Measurements from ENCODE around the gene CHML.

CHML gene

GRCh38 chr1:241637046-241637590, 3.1 kb downstream of the CHML start:
- Histone ChIP-seq H3K9me3 (ENCODE audit: control insufficient read depth, low read length) (peaks cover 4% of the 10 kb centered on the region), H3K27ac (ENCODE audit: low read depth, low read length, severe bottlenecking) (no peak overlapping the region), H3K4me3 (ENCODE audit: extremely low read depth, insufficient read depth, low read length, poor library complexity, severe bottlenecking) (peak overlapping the region; percentile 81), H3K36me3 (ENCODE audit: control insufficient read depth, insufficient read depth, low read length) (peaks cover 31% of the 10 kb centered on the region), H3K4me1 (ENCODE audit: control insufficient read depth, insufficient read depth, low read length, poor library complexity, severe bottlenecking) (peaks cover 13% of the 10 kb centered on the region)

GRCh38 chr1:241636291-241636690, 3.9 kb downstream of the CHML start:
- no CpG with 5 or more reads among the region's 1 CpG for WGBS, 2 experiments (ENCODE audit: insufficient coverage in 2 of 2)
- no peaks in the 10 kb centered on the region for H3K9me3 ChIP-seq (ENCODE audit: control insufficient read depth, low read length)
- H3K4me3 ChIP-seq (ENCODE audit: extremely low read depth, insufficient read depth, low read length, poor library complexity, severe bottlenecking): no peak overlapping the region
- peaks cover 13% of the 10 kb centered on the region for H3K4me1 ChIP-seq (ENCODE audit: control insufficient read depth, insufficient read depth, low read length, poor library complexity, severe bottlenecking)
- peaks cover 37% of the 10 kb centered on the region for H3K36me3 ChIP-seq (ENCODE audit: control insufficient read depth, insufficient read depth, low read length)
- no peak overlapping the region for H3K27ac ChIP-seq (ENCODE audit: low read depth, low read length, severe bottlenecking)

- 100% methylated on average over 1 of the region's 4 CpGs; no CpG with 5 or more reads in 1 of the 2 experiments for WGBS, 2 experiments (ENCODE audit: insufficient coverage in 2 of 2)
- Histone ChIP-seq H3K27ac (ENCODE audit: low read depth, low read length, severe bottlenecking) (no peak overlapping the region), H3K36me3 (ENCODE audit: control insufficient read depth, insufficient read depth, low read length) (peaks cover 37% of the 10 kb centered on the region), H3K4me3 (ENCODE audit: extremely low read depth, insufficient read depth, low read length, poor library complexity, severe bottlenecking) (no peak overlapping the region), H3K4me1 (ENCODE audit: control insufficient read depth, insufficient read depth, low read length, poor library complexity, severe bottlenecking) (peaks cover 13% of the 10 kb centered on the region), H3K9me3 (ENCODE audit: control insufficient read depth, low read length) (no peaks in the 10 kb centered on the region)
Observed at GRCh38 chr1:241635556-241636152, 4.5 kb downstream of the CHML start.

- no peaks in the 10 kb centered on the region for H3K9me3 ChIP-seq (ENCODE audit: control insufficient read depth, low read length)
- WGBS, 2 experiments (ENCODE audit: insufficient coverage in 2 of 2): no CpG with 5 or more reads among the region's 3 CpGs
- H3K27ac ChIP-seq (ENCODE audit: low read depth, low read length, severe bottlenecking): no peak overlapping the region
- H3K4me1 ChIP-seq (ENCODE audit: control insufficient read depth, insufficient read depth, low read length, poor library complexity, severe bottlenecking): peaks cover 10% of the 10 kb centered on the region
- H3K36me3 ChIP-seq (ENCODE audit: control insufficient read depth, insufficient read depth, low read length): peaks cover 42% of the 10 kb centered on the region
- no peak overlapping the region for H3K4me3 ChIP-seq (ENCODE audit: extremely low read depth, insufficient read depth, low read length, poor library complexity, severe bottlenecking)
Observed at GRCh38 chr1:241632987-241633386, 7.2 kb downstream of the CHML start.

GRCh38 chr1:241631674-241632073, 8.5 kb downstream of the CHML start:
- no peaks in the 10 kb centered on the region for H3K9me3 ChIP-seq (ENCODE audit: control insufficient read depth, low read length)
- H3K27ac ChIP-seq (ENCODE audit: low read depth, low read length, severe bottlenecking): no peak overlapping the region
- peaks cover 43% of the 10 kb centered on the region for H3K36me3 ChIP-seq (ENCODE audit: control insufficient read depth, insufficient read depth, low read length)
- peaks cover 11% of the 10 kb centered on the region for H3K4me1 ChIP-seq (ENCODE audit: control insufficient read depth, insufficient read depth, low read length, poor library complexity, severe bottlenecking)
- WGBS, 2 experiments (ENCODE audit: insufficient coverage in 2 of 2): 80% methylated on average over 1 of the region's 5 CpGs
- no peak overlapping the region for H3K4me3 ChIP-seq (ENCODE audit: extremely low read depth, insufficient read depth, low read length, poor library complexity, severe bottlenecking)

GRCh38 chr1:241630899-241631298, 9.3 kb downstream of the CHML start:
- Histone ChIP-seq H3K36me3 (ENCODE audit: control insufficient read depth, insufficient read depth, low read length) (peaks cover 44% of the 10 kb centered on the region), H3K27ac (ENCODE audit: low read depth, low read length, severe bottlenecking) (no peak overlapping the region), H3K9me3 (ENCODE audit: control insufficient read depth, low read length) (no peaks in the 10 kb centered on the region), H3K4me1 (ENCODE audit: control insufficient read depth, insufficient read depth, low read length, poor library complexity, severe bottlenecking) (peaks cover 11% of the 10 kb centered on the region), H3K4me3 (ENCODE audit: extremely low read depth, insufficient read depth, low read length, poor library complexity, severe bottlenecking) (no peak overlapping the region)
- WGBS, 2 experiments (ENCODE audit: insufficient coverage in 2 of 2): no CpG with 5 or more reads among the region's 2 CpGs

- peaks cover 11% of the 10 kb centered on the region for H3K4me1 ChIP-seq (ENCODE audit: control insufficient read depth, insufficient read depth, low read length, poor library complexity, severe bottlenecking)
- WGBS, 2 experiments (ENCODE audit: insufficient coverage in 2 of 2): no CpG with 5 or more reads among the region's 1 CpG
- no peak overlapping the region for H3K27ac ChIP-seq (ENCODE audit: low read depth, low read length, severe bottlenecking)
- H3K9me3 ChIP-seq (ENCODE audit: control insufficient read depth, low read length): no peaks in the 10 kb centered on the region
- H3K4me3 ChIP-seq (ENCODE audit: extremely low read depth, insufficient read depth, low read length, poor library complexity, severe bottlenecking): no peak overlapping the region
- H3K36me3 ChIP-seq (ENCODE audit: control insufficient read depth, insufficient read depth, low read length): peaks cover 44% of the 10 kb centered on the region
Observed at GRCh38 chr1:241630476-241630875, 9.7 kb downstream of the CHML start.

GRCh38 chr1:241630005-241630404, 10.2 kb downstream of the CHML start:
- peaks cover 39% of the 10 kb centered on the region for H3K36me3 ChIP-seq (ENCODE audit: control insufficient read depth, insufficient read depth, low read length)
- no peak overlapping the region for H3K27ac ChIP-seq (ENCODE audit: low read depth, low read length, severe bottlenecking)
- H3K4me1 ChIP-seq (ENCODE audit: control insufficient read depth, insufficient read depth, low read length, poor library complexity, severe bottlenecking): peaks cover 11% of the 10 kb centered on the region
- no peaks in the 10 kb centered on the region for H3K9me3 ChIP-seq (ENCODE audit: control insufficient read depth, low read length)
- no peak overlapping the region for H3K4me3 ChIP-seq (ENCODE audit: extremely low read depth, insufficient read depth, low read length, poor library complexity, severe bottlenecking)

- H3K4me1 ChIP-seq (ENCODE audit: control insufficient read depth, insufficient read depth, low read length, poor library complexity, severe bottlenecking): peaks cover 7% of the 10 kb centered on the region
- H3K27ac ChIP-seq (ENCODE audit: low read depth, low read length, severe bottlenecking): no peak overlapping the region
- H3K9me3 ChIP-seq (ENCODE audit: control insufficient read depth, low read length): no peaks in the 10 kb centered on the region
- H3K4me3 ChIP-seq (ENCODE audit: extremely low read depth, insufficient read depth, low read length, poor library complexity, severe bottlenecking): no peak overlapping the region
- WGBS, 2 experiments (ENCODE audit: insufficient coverage in 2 of 2): 89 to 96% methylated on average over 5 of the region's 9 CpGs
- peaks cover 23% of the 10 kb centered on the region for H3K36me3 ChIP-seq (ENCODE audit: control insufficient read depth, insufficient read depth, low read length)
Observed at GRCh38 chr1:241627453-241628259, 12.5 kb downstream of the CHML start.

- H3K4me1 ChIP-seq (ENCODE audit: control insufficient read depth, insufficient read depth, low read length, poor library complexity, severe bottlenecking): peaks cover 7% of the 10 kb centered on the region
- no peak overlapping the region for H3K27ac ChIP-seq (ENCODE audit: low read depth, low read length, severe bottlenecking)
- H3K9me3 ChIP-seq (ENCODE audit: control insufficient read depth, low read length): no peaks in the 10 kb centered on the region
- WGBS, 2 experiments (ENCODE audit: insufficient coverage in 2 of 2): no CpG with 5 or more reads among the region's 2 CpGs
- H3K36me3 ChIP-seq (ENCODE audit: control insufficient read depth, insufficient read depth, low read length): peaks cover 15% of the 10 kb centered on the region
- no peak overlapping the region for H3K4me3 ChIP-seq (ENCODE audit: extremely low read depth, insufficient read depth, low read length, poor library complexity, severe bottlenecking)
Observed at GRCh38 chr1:241624935-241625334, 15.2 kb downstream of the CHML start.

GRCh38 chr1:241622669-241623068, 17.5 kb downstream of the CHML start:
- 91 to 100% methylated on average over 1 to 3 of the region's 5 CpGs for WGBS, 2 experiments (ENCODE audit: insufficient coverage in 2 of 2)
- Histone ChIP-seq H3K27ac (ENCODE audit: low read depth, low read length, severe bottlenecking) (no peak overlapping the region), H3K9me3 (ENCODE audit: control insufficient read depth, low read length) (no peaks in the 10 kb centered on the region), H3K4me3 (ENCODE audit: extremely low read depth, insufficient read depth, low read length, poor library complexity, severe bottlenecking) (no peak overlapping the region), H3K4me1 (ENCODE audit: control insufficient read depth, insufficient read depth, low read length, poor library complexity, severe bottlenecking) (peaks cover 3% of the 10 kb centered on the region), H3K36me3 (ENCODE audit: control insufficient read depth, insufficient read depth, low read length) (peaks cover 9% of the 10 kb centered on the region)
